Natural killer cell (primary cell): ENCODE measurements around the gene ZNF213. TPM values are rescaled to one million over a fixed set of nuclear protein-coding genes. Genes with fewer than 3 reads are reported as not detected.

Source experiments
- ATAC-seq, 3 donors: fragments of 150-1000 bp in 2 of 3; fragments of 200-7000 bp in 1 of 3; cut with Tn5 transposase; 1 replicate in 1 of 3; 2 replicates in 2 of 3; pipeline ENCODE4 v1.10.0; 2021; ENCODE audit warnings: mild to moderate bottlenecking in 2 of 3, moderate library complexity in 2 of 3
- DNase-seq, 2 donors: peaks; one replicate each; pipeline versions ENCODE4 v3.0.0 to v3.0.0-alpha.2; 2013 to 2021; ENCODE audit warnings: mixed read lengths in 1 of 2
- H3K27ac ChIP-seq: one replicate; pipeline ENCODE4 v1.5.1; 2013; ENCODE audit warnings: mild to moderate bottlenecking, low read length
- H3K27me3 ChIP-seq: one replicate; pipeline ENCODE4 v1.6.1; 2013; ENCODE audit warnings: low read length; ENCODE audit not compliant: control insufficient read depth, insufficient read depth
- H3K36me3 ChIP-seq: one replicate; pipeline ENCODE4 v1.6.1; 2013; ENCODE audit warnings: low read length; ENCODE audit not compliant: control insufficient read depth, insufficient read depth
- H3K4me1 ChIP-seq: one replicate; pipeline ENCODE4 v1.6.1; 2013; ENCODE audit warnings: low read length; ENCODE audit not compliant: control insufficient read depth, insufficient read depth
- H3K4me3 ChIP-seq: one replicate; pipeline ENCODE4 v1.5.1; 2013; ENCODE audit warnings: low read length
- H3K9me3 ChIP-seq: one replicate; pipeline ENCODE4 v1.6.1; 2013; ENCODE audit warnings: low read length; ENCODE audit not compliant: control insufficient read depth, insufficient read depth
- H3K27ac Mint-ChIP-seq, 2 donors: one replicate each; pipeline ENCODE4 v1.8.0; 2022; ENCODE audit warnings: mild to moderate bottlenecking in 2 of 2, mixed read lengths in 2 of 2, moderate library complexity in 1 of 2
- H3K27me3 Mint-ChIP-seq, 2 donors: one replicate each; pipeline ENCODE4 v1.8.0; 2022; ENCODE audit warnings: low read depth in 2 of 2, mixed read lengths in 2 of 2
- H3K36me3 Mint-ChIP-seq: one replicate; pipeline ENCODE4 v1.8.0; 2022; ENCODE audit warnings: mixed read lengths
- H3K4me1 Mint-ChIP-seq, 2 donors: one replicate each; pipeline ENCODE4 v1.8.0; 2022; ENCODE audit warnings: mixed read lengths in 2 of 2
- H3K4me3 Mint-ChIP-seq: one replicate; pipeline ENCODE4 v1.8.0; 2022; ENCODE audit warnings: mild to moderate bottlenecking, moderate library complexity, mixed read lengths
- H3K9me3 Mint-ChIP-seq, 2 donors: one replicate each; pipeline ENCODE4 v1.8.0; 2022; ENCODE audit warnings: mixed read lengths in 2 of 2
- CTCF ChIP-seq: fragments of 200-600 bp; IDR thresholded peaks from one replicate; pipeline ENCODE4 v1.8.0; 2022; ENCODE audit warnings: antibody characterized with exemption
- WGBS: methylation state at CpG from one replicate; pipeline ENCODE4 v1.1.7; 2013; ENCODE audit warnings: missing lambda C conversion rate; ENCODE audit not compliant: insufficient coverage; 5-methylcytosine and 5-hydroxymethylcytosine counted together
- intact Hi-C: fragments of 100-400 bp; cut with micrococcal nuclease; formaldehyde crosslinking; loops from one replicate; pipeline ENCODE4 v1.14.2; 2022
- total RNA-seq, 4 donors: library from RNA; stranded (reverse); fragments of 120-200 nt in 1 of 4; gene quantifications; one replicate each; pipeline versions ENCODE4 v1.2.3 to v1.2.4, GENCODE V29; 2013 to 2022

Gene ZNF213
- total RNA-seq, 3 donors from 2014 or later (not counting 1 experiment from before 2014, with no cell fraction given), result 4.8 to 6.8 (median 5.1) TPM

GRCh38 chr16:3152027-3152276 is 17.1 kb downstream of the ZNF213 start:
- Histone ChIP-seq H3K9me3 (peaks cover 4% of the 10 kb centered on the region), H3K27me3 (no peaks in the 10 kb centered on the region), H3K36me3 (no peaks in the 10 kb centered on the region), H3K4me3 (peak overlapping the region; percentile 5), H3K4me1 (peaks cover 36% of the 10 kb centered on the region), H3K27ac (peak overlapping the region; percentile 1)
- H3K27me3 Mint-ChIP-seq, result peaks cover 0 to 5% of the 10 kb centered on the region in 2 donors
- no peaks in the 10 kb centered on the region for H3K36me3 Mint-ChIP-seq
- ATAC-seq (no peak), DNase-seq (peak in 1 of 2 donors; percentile 67)
- peaks cover 29 to 37% of the 10 kb centered on the region in 2 donors for H3K4me1 Mint-ChIP-seq
- TF ChIP-seq CTCF, result no peak
- intact Hi-C loops, result loop anchor here (5.0 kb wide), 1 partner anchor 75 kb away; no protein-coding TSS in a partner anchor
- peaks cover 0 to 3% of the 10 kb centered on the region in 2 donors for H3K9me3 Mint-ChIP-seq
- peak overlapping the region; percentile 98 to 99 for H3K27ac Mint-ChIP-seq
- H3K4me3 Mint-ChIP-seq, result peak overlapping the region; percentile 95
- WGBS, result 2% methylated on average over 15 of the region's 15 CpGs

- peaks cover 0 to 3% of the 10 kb centered on the region in 2 donors for H3K9me3 Mint-ChIP-seq
- Histone ChIP-seq H3K27ac (peak overlapping the region; percentile 1), H3K4me1 (peaks cover 40% of the 10 kb centered on the region), H3K4me3 (peak overlapping the region; percentile 5), H3K36me3 (no peaks in the 10 kb centered on the region), H3K9me3 (peaks cover 4% of the 10 kb centered on the region), H3K27me3 (no peaks in the 10 kb centered on the region)
- peak; percentile 79 to 84 for DNase-seq
- peaks cover 0 to 5% of the 10 kb centered on the region in 2 donors for H3K27me3 Mint-ChIP-seq
- intact Hi-C loops, result loop anchor here (5.0 kb wide), 1 partner anchor 75 kb away; no protein-coding TSS in a partner anchor
- TF ChIP-seq CTCF, result peak; percentile 21
- no peaks in the 10 kb centered on the region for H3K36me3 Mint-ChIP-seq
- peak overlapping the region; percentile 98 to 99 for H3K27ac Mint-ChIP-seq
- WGBS, result under 1% methylated on average over 42 of the region's 42 CpGs
- ATAC-seq, result peak; percentile 22 to 27 (median 25)
- peaks cover 33 to 41% of the 10 kb centered on the region in 2 donors for H3K4me1 Mint-ChIP-seq
- peak overlapping the region; percentile 95 for H3K4me3 Mint-ChIP-seq
These were observed 17.6 kb downstream of the ZNF213 start for GRCh38 chr16:3152277-3152990.

DNA sequence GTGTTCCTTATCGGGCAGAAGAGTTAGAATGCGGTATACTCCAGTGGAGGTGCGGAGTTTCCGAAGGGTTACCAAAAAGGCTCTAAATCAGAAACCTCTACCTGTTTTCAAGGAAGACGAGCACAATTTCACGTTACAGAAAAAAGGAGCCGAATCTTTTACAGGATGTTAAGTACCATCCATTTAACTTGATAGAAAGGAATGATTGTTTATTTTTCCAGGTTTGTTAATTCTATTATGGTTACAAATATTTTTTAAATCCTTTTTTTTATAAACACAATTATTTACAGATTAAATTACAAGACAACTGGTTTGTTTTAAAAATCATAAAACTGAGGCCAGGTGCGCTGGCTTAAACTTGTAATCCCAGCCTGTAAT is 18.2 kb downstream of the ZNF213 start:
- Histone ChIP-seq H3K36me3 (no peaks in the 10 kb centered on the region), H3K9me3 (peaks cover 4% of the 10 kb centered on the region), H3K4me1 (peaks cover 46% of the 10 kb centered on the region), H3K27ac (no peak overlapping the region), H3K4me3 (no peak overlapping the region), H3K27me3 (no peaks in the 10 kb centered on the region)
- Mint-ChIP-seq H3K4me1 (peaks cover 39 to 46% of the 10 kb centered on the region in 2 donors), H3K4me3 (peak overlapping the region; percentile 95), H3K27ac (peak overlapping the region; percentile 98 to 99), H3K36me3 (no peaks in the 10 kb centered on the region), H3K9me3 (peaks cover 0 to 3% of the 10 kb centered on the region in 2 donors), H3K27me3 (peaks cover 0 to 5% of the 10 kb centered on the region in 2 donors)
- intact Hi-C loops, result loop anchor here (5.0 kb wide), 1 partner anchor 76 kb away; no protein-coding TSS in a partner anchor
- ATAC-seq (no peak), DNase-seq (no peak)
- TF ChIP-seq CTCF, result no peak
- 10% methylated on average over 8 of the region's 8 CpGs for WGBS
